ENCODE data around the gene PPP1R3F.

DNA sequence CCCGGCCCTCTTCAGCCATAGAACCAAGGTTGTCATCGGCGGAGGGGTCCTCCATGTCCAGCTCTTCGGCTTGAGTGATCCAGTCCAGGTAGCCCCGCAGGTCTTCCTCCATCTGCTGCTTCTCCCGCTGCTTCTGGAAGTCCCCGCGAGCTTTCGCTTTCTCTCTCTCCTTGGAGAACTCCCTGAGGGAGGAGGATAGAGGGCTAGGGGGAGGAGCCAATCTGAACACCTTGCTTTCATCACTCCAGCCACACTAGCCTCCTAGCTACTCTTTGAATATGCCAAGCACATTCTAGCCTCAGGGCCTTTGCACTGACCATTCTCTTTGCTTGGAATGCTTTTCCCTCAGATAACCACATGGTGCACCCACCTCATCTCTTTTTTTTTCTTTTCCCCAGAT lies 42.6 kb upstream of the PPP1R3F start:
- TF ChIP-seq, protein P1, sequence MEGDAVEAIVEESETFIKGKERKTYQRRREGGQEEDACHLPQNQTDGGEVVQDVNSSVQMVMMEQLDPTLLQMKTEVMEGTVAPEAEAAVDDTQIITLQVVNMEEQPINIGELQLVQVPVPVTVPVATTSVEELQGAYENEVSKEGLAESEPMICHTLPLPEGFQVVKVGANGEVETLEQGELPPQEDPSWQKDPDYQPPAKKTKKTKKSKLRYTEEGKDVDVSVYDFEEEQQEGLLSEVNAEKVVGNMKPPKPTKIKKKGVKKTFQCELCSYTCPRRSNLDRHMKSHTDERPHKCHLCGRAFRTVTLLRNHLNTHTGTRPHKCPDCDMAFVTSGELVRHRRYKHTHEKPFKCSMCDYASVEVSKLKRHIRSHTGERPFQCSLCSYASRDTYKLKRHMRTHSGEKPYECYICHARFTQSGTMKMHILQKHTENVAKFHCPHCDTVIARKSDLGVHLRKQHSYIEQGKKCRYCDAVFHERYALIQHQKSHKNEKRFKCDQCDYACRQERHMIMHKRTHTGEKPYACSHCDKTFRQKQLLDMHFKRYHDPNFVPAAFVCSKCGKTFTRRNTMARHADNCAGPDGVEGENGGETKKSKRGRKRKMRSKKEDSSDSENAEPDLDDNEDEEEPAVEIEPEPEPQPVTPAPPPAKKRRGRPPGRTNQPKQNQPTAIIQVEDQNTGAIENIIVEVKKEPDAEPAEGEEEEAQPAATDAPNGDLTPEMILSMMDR (IDR thresholded peaks at IDR 0.05): no peak
- no peak for TF ChIP-seq EZH2 (IDR thresholded peaks at IDR 0.05)
